Measurements from ENCODE around the gene CLDN34.

The CLDN34 gene

GRCh38 chrX:9966775-9967408 lies at the start of gene CLDN34:
Gene CLDN34, plus strand, starts transcription at chrX:9967358. Its CDS starts 0 bp downstream, at chrX:9967358.
- no peak for DNase-seq

GRCh38 chrX:9917861-9918260 lies 49.3 kb upstream of the CLDN34 start:
- no peak for DNase-seq

GRCh38 chrX:9919632-9920172 lies 47.5 kb upstream of the CLDN34 start:
- DNase-seq, result no peak

GRCh38 chrX:9921407-9921806 lies 45.8 kb upstream of the CLDN34 start:
- DNase-seq, result no peak

- no peak for DNase-seq
Measured at GRCh38 chrX:9923357-9923756, 43.8 kb upstream of the CLDN34 start.

GRCh38 chrX:9926002-9926401 lies 41.2 kb upstream of the CLDN34 start:
- no peak for DNase-seq

- no peak for DNase-seq
Measured at GRCh38 chrX:9927698-9928482, 39.3 kb upstream of the CLDN34 start.

- no peak for DNase-seq
Measured at GRCh38 chrX:9935436-9935835, 31.7 kb upstream of the CLDN34 start.

- no peak for DNase-seq
Measured at GRCh38 chrX:9937761-9938160, 29.4 kb upstream of the CLDN34 start.

GRCh38 chrX:9938516-9938915 lies 28.6 kb upstream of the CLDN34 start:
- no peak for DNase-seq

GRCh38 chrX:9940421-9940820 lies 26.7 kb upstream of the CLDN34 start:
- no peak for DNase-seq

GRCh38 chrX:9942086-9942485 lies 25.1 kb upstream of the CLDN34 start:
- peak; percentile 46 for DNase-seq

GRCh38 chrX:9943420-9943819 lies 23.7 kb upstream of the CLDN34 start:
- DNase-seq, result no peak

- no peak for DNase-seq
Measured at GRCh38 chrX:9947131-9947794, 19.9 kb upstream of the CLDN34 start.

GRCh38 chrX:9948406-9948805 lies 18.8 kb upstream of the CLDN34 start:
- DNase-seq, result no peak

GRCh38 chrX:9952300-9952699 lies 14.9 kb upstream of the CLDN34 start:
- no peak for DNase-seq

- no peak for DNase-seq
Measured at GRCh38 chrX:9953396-9953795, 13.8 kb upstream of the CLDN34 start.

GRCh38 chrX:9955506-9955905 lies 11.7 kb upstream of the CLDN34 start:
- DNase-seq, result no peak

GRCh38 chrX:9957743-9958142 lies 9.4 kb upstream of the CLDN34 start:
- no peak for DNase-seq

- DNase-seq, result no peak
Measured at GRCh38 chrX:9958183-9958582, 9.0 kb upstream of the CLDN34 start.

GRCh38 chrX:9961750-9962149 lies 5.4 kb upstream of the CLDN34 start:
- DNase-seq, result no peak

- no peak for DNase-seq
Measured at GRCh38 chrX:9977635-9978034, 10.5 kb downstream of the CLDN34 start.

- no peak for DNase-seq
Measured at GRCh38 chrX:9980401-9980800, 13.2 kb downstream of the CLDN34 start.

GRCh38 chrX:9980927-9981326 lies 13.8 kb downstream of the CLDN34 start:
- DNase-seq, result no peak

Measured in CD4-positive, alpha-beta T cell treated with Interleukin-17A for 1 hour (primary cell).